ENCODE data around the gene LYZL4. TPM values are rescaled to one million over a fixed set of nuclear protein-coding genes. Genes with fewer than 3 reads are reported as not detected.

The LYZL4 gene
- total and polyA plus RNA-seq, 12 donors: not detected

GRCh38 chr3:42369832-42370231, 40.6 kb downstream of the LYZL4 start:
- Histone ChIP-seq H3K4me1 (peaks cover 0 to 14% (median 8%) of the 10 kb centered on the region in 9 donors), H3K27me3 (peaks cover 0 to 11% (median 0%) of the 10 kb centered on the region in 7 donors), H3K4me3 (no peak overlapping the region), H3K9me3 (peaks cover 0 to 11% (median 0%) of the 10 kb centered on the region in 11 donors), H3K27ac (no peak overlapping the region), H3K36me3 (no peaks in the 10 kb centered on the region)
- DNase-seq: no peak
- no peak for TF ChIP-seq CTCF (IDR thresholded peaks at IDR 0.05)
- no peak for ATAC-seq
- intact Hi-C loops (cut with DNase I): no loop called here
- 52 to 58% methylated on average over 4 of the region's 4 CpGs for WGBS, 2 donors

GRCh38 chr3:42369304-42369703, 41.1 kb downstream of the LYZL4 start:
- Histone ChIP-seq H3K27ac (no peak overlapping the region), H3K9me3 (peaks cover 0 to 14% (median 0%) of the 10 kb centered on the region in 11 donors), H3K4me1 (peaks cover 0 to 14% (median 7%) of the 10 kb centered on the region in 9 donors), H3K27me3 (peaks cover 0 to 11% (median 0%) of the 10 kb centered on the region in 7 donors), H3K36me3 (no peaks in the 10 kb centered on the region), H3K4me3 (no peak overlapping the region)
- DNase-seq (peak; percentile 13 to 57), ATAC-seq (peak in 6 of 8 donors; percentile 48 to 87 (median 56))
- WGBS, 2 donors: 14 to 15% methylated on average over 4 of the region's 4 CpGs
- TF ChIP-seq CTCF (IDR thresholded peaks at IDR 0.05): no peak
- intact Hi-C loops (cut with DNase I): no loop called here

- TF ChIP-seq CTCF (IDR thresholded peaks at IDR 0.05): no peak
- Histone ChIP-seq H3K36me3 (no peaks in the 10 kb centered on the region), H3K4me1 (peaks cover 0 to 14% (median 7%) of the 10 kb centered on the region in 9 donors), H3K4me3 (no peak overlapping the region), H3K27me3 (peaks cover 0 to 11% (median 0%) of the 10 kb centered on the region in 7 donors), H3K27ac (no peak overlapping the region), H3K9me3 (peaks cover 0 to 14% (median 0%) of the 10 kb centered on the region in 11 donors)
- WGBS, 2 donors: 26 to 31% methylated on average over 1 of the region's 1 CpG
- no peak for DNase-seq
- ATAC-seq: no peak
- intact Hi-C loops (cut with DNase I): no loop called here
Measured at GRCh38 chr3:42368861-42369260, 41.5 kb downstream of the LYZL4 start.

GRCh38 chr3:42367903-42368302, 42.5 kb downstream of the LYZL4 start:
- peaks cover 0 to 14% (median 7%) of the 10 kb centered on the region in 9 donors for H3K4me1 ChIP-seq
- H3K36me3 ChIP-seq: no peaks in the 10 kb centered on the region
- H3K4me3 ChIP-seq: no peak overlapping the region
- WGBS, 2 donors: 68 to 76% methylated on average over 4 of the region's 4 CpGs
- TF ChIP-seq CTCF (IDR thresholded peaks at IDR 0.05): no peak
- no peak overlapping the region for H3K27ac ChIP-seq
- ATAC-seq (no peak), DNase-seq (no peak)
- H3K27me3 ChIP-seq: peaks cover 0 to 7% (median 0%) of the 10 kb centered on the region in 7 donors
- peaks cover 0 to 14% (median 0%) of the 10 kb centered on the region in 11 donors for H3K9me3 ChIP-seq
- intact Hi-C loops (cut with DNase I): no loop called here
